GM03348 (cell line): ENCODE results near the gene IFIT2.
A peak's percentile ranks its signal among the peaks of the same experiment; 100 is the strongest.
"Not testable (repeated sequence)": the region's sequence is repeated elsewhere in the genome, so short reads cannot be mapped to it uniquely, and the experiment has no call there.

Experiments used
- DNase-seq: peaks from one replicate; pipeline ENCODE4 v3.0.0; 2012; ENCODE audit warnings: low spot score

The IFIT2 gene

GRCh38 chr10:89280508-89280907 lies 21.3 kb upstream of the IFIT2 start:
- DNase-seq, result peak; percentile 37

GRCh38 chr10:89281606-89282395 lies 20.0 kb upstream of the IFIT2 start:
- DNase-seq, result no peak

- peak; percentile 43 for DNase-seq
Observed at GRCh38 chr10:89283025-89283935, 18.6 kb upstream of the IFIT2 start.

- DNase-seq, result peak; percentile 80
Observed at GRCh38 chr10:89283936-89284475, 17.8 kb upstream of the IFIT2 start.

- DNase-seq, result not testable (repeated sequence)
Observed at GRCh38 chr10:89284711-89285110, 17.1 kb upstream of the IFIT2 start.

GRCh38 chr10:89285303-89285702 lies 16.5 kb upstream of the IFIT2 start:
- not testable (repeated sequence) for DNase-seq

GRCh38 chr10:89294721-89295239 lies 7.1 kb upstream of the IFIT2 start:
- DNase-seq, result no peak

GRCh38 chr10:89295597-89295996 lies 6.2 kb upstream of the IFIT2 start:
- DNase-seq, result peak; percentile 74

GRCh38 chr10:89296220-89296648 lies 5.6 kb upstream of the IFIT2 start:
- DNase-seq, result peak; percentile 49

- no peak for DNase-seq
Observed at GRCh38 chr10:89297356-89297755, 4.5 kb upstream of the IFIT2 start.

- DNase-seq, result no peak
Observed at GRCh38 chr10:89297791-89298190, 4.1 kb upstream of the IFIT2 start.

- DNase-seq, result no peak
Observed at GRCh38 chr10:89299031-89299430, 2.8 kb upstream of the IFIT2 start.

GRCh38 chr10:89301232-89301631 lies 614 bp upstream of the IFIT2 start:
- peak; percentile 26 for DNase-seq

- DNase-seq, result no peak
Observed at GRCh38 chr10:89302625-89303024, 779 bp downstream of the IFIT2 start.

GRCh38 chr10:89303161-89303560 lies 1.3 kb downstream of the IFIT2 start:
- DNase-seq, result no peak

- DNase-seq, result no peak
Observed at GRCh38 chr10:89304026-89304425, 2.2 kb downstream of the IFIT2 start.

- no peak for DNase-seq
Observed at GRCh38 chr10:89304446-89304845, 2.6 kb downstream of the IFIT2 start.

GRCh38 chr10:89304925-89305324 lies 3.1 kb downstream of the IFIT2 start:
- DNase-seq, result no peak

- DNase-seq, result no peak
Observed at GRCh38 chr10:89305766-89306433, 4.1 kb downstream of the IFIT2 start.

- no peak for DNase-seq
Observed at GRCh38 chr10:89306434-89307268, 4.8 kb downstream of the IFIT2 start.

GRCh38 chr10:89307269-89307577 lies 5.4 kb downstream of the IFIT2 start:
- DNase-seq, result no peak
